OCI-LY7 (cell line): ENCODE results near the gene CST6.
"Not testable (repeated sequence)": the region's sequence is repeated elsewhere in the genome, so short reads cannot be mapped to it uniquely, and the experiment has no call there.

Source experiments
- EZH2phosphoT487 ChIP-seq: fragments of 200-600 bp; sonication (generic); IDR thresholded peaks from 2 replicates; pipeline ENCODE4 v1.6.1; 2018; ENCODE audit warnings: low read depth, borderline replicate concordance, mild to moderate bottlenecking, mixed run types, antibody characterized with exemption, low read length, moderate library complexity, mixed read lengths
- TF ChIP-seq, protein P1 (sequence below): fragments of 200-600 bp; sonication (generic); conservative IDR thresholded peaks from 2 replicates; pipeline ENCODE4 v1.5.1; 2014; ENCODE audit warnings: mild to moderate bottlenecking, antibody characterized with exemption, low read length, moderate library complexity, mixed read lengths

DNA sequence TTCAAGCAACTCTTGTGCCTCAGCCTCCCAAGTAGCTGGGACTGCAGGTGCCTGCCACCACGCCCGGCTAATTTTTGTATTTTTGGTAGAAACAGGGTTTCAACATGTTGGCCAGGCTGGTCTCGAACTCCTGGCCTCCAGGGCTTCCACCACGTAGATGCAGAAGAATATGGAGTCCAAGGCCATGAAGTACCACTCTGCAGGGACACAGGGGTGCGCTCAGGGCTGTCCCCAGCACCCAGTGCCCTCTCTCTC lies 11.3 kb downstream of the CST6 start:
- TF ChIP-seq, protein P1, sequence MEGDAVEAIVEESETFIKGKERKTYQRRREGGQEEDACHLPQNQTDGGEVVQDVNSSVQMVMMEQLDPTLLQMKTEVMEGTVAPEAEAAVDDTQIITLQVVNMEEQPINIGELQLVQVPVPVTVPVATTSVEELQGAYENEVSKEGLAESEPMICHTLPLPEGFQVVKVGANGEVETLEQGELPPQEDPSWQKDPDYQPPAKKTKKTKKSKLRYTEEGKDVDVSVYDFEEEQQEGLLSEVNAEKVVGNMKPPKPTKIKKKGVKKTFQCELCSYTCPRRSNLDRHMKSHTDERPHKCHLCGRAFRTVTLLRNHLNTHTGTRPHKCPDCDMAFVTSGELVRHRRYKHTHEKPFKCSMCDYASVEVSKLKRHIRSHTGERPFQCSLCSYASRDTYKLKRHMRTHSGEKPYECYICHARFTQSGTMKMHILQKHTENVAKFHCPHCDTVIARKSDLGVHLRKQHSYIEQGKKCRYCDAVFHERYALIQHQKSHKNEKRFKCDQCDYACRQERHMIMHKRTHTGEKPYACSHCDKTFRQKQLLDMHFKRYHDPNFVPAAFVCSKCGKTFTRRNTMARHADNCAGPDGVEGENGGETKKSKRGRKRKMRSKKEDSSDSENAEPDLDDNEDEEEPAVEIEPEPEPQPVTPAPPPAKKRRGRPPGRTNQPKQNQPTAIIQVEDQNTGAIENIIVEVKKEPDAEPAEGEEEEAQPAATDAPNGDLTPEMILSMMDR, result not testable (repeated sequence)
- not testable (repeated sequence) for TF ChIP-seq EZH2phosphoT487
